ENCODE measurements around the gene ATXN1.

The ATXN1 gene

DNA sequence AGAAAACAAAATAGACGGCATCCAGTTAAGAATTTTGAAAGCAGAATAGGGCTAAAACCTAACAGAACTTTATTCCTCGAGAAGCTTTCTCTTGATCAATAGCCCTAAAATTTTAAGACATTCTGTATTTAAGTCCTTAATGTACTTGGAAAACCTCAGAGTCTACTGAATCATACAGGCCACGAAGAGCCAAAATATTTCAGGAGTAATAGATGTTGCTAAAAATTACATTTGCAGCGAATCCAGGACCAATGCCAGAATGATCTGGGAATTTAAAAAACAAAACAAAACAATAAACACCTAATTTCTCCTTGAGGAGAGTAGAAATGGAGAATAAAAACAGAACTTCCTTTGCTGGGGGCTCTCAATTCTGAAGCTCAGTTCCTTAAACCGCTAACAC, 23.3 kb downstream of the ATXN1 start:
- TF ChIP-seq, protein P1, sequence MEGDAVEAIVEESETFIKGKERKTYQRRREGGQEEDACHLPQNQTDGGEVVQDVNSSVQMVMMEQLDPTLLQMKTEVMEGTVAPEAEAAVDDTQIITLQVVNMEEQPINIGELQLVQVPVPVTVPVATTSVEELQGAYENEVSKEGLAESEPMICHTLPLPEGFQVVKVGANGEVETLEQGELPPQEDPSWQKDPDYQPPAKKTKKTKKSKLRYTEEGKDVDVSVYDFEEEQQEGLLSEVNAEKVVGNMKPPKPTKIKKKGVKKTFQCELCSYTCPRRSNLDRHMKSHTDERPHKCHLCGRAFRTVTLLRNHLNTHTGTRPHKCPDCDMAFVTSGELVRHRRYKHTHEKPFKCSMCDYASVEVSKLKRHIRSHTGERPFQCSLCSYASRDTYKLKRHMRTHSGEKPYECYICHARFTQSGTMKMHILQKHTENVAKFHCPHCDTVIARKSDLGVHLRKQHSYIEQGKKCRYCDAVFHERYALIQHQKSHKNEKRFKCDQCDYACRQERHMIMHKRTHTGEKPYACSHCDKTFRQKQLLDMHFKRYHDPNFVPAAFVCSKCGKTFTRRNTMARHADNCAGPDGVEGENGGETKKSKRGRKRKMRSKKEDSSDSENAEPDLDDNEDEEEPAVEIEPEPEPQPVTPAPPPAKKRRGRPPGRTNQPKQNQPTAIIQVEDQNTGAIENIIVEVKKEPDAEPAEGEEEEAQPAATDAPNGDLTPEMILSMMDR (IDR thresholded peaks at IDR 0.05) = no peak
- Histone ChIP-seq H3K9ac (no peak overlapping the region), H3K9me3 (ENCODE audit: control insufficient read depth, low read length) (no peaks in the 10 kb centered on the region), H2AFZ (no peak overlapping the region), H3K4me2 (ENCODE audit: low read length) (peak overlapping the region; percentile 18), H3K36me3 (ENCODE audit: control insufficient read depth, insufficient read depth, low read length) (no peaks in the 10 kb centered on the region), H3K79me2 (peaks cover 8% of the 10 kb centered on the region), H3K4me1 (peaks cover 6% of the 10 kb centered on the region), H3K4me3 (ENCODE audit: low read depth, low read length) (no peak overlapping the region), H3K27ac (no peak overlapping the region), H3K27me3 (ENCODE audit: control insufficient read depth, insufficient read depth, low read length) (no peaks in the 10 kb centered on the region)

DNA sequence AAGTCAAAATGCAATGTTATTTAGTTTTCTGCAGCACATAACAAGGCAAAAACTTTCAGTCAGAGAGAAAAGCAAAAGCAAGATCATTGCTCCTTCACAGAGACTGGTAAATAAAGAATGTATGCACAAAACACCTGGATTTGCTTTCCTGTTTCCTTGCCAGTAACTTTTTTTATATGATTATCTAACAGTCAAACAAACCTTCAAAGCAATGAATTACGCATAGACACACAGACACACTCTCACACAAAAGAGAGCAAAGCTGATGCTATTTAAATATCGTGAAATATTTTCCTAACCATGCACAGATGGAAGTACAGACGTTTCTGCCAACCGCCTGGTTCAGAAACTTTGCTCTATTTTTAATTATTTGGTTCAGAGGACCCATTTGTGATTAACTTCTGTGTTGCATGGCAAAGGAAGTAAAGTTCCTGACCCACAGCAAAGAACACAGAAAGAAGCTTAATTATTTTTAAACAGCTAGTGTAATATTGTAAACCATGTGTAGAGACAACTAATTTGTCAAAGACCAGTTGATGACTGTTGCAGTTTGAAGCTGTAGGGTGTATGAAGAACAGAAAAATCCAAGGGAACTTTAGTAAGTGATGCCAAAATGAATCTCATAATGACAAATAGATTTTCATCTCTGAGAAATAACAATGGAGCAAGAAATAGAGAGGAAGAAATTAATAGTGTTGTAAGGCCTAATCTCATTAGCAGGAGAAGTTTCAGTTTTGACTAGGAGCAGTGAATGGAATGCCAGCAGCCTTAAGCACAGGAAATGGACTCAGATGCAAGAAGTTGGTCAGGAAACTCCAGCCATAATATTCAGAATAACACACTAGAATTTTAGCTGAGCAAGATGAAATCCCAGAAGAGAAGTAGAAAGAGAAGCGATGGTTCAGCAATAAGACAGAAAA, 24.1 kb downstream of the ATXN1 start:
- peak overlapping the region; percentile 18 for H3K4me2 ChIP-seq (ENCODE audit: low read length)
- TF ChIP-seq, protein P1 (IDR thresholded peaks at IDR 0.05) = no peak
- no peak overlapping the region for H3K27ac ChIP-seq
- H3K79me2 ChIP-seq = peaks cover 13% of the 10 kb centered on the region
- no peaks in the 10 kb centered on the region for H3K36me3 ChIP-seq (ENCODE audit: control insufficient read depth, insufficient read depth, low read length)
- H3K4me1 ChIP-seq = peaks cover 10% of the 10 kb centered on the region
- no peak overlapping the region for H3K4me3 ChIP-seq (ENCODE audit: low read depth, low read length)
- H3K9me3 ChIP-seq (ENCODE audit: control insufficient read depth, low read length) = no peaks in the 10 kb centered on the region
- no peaks in the 10 kb centered on the region for H3K27me3 ChIP-seq (ENCODE audit: control insufficient read depth, insufficient read depth, low read length)
- H2AFZ ChIP-seq = no peak overlapping the region
- no peak overlapping the region for H3K9ac ChIP-seq

DNA sequence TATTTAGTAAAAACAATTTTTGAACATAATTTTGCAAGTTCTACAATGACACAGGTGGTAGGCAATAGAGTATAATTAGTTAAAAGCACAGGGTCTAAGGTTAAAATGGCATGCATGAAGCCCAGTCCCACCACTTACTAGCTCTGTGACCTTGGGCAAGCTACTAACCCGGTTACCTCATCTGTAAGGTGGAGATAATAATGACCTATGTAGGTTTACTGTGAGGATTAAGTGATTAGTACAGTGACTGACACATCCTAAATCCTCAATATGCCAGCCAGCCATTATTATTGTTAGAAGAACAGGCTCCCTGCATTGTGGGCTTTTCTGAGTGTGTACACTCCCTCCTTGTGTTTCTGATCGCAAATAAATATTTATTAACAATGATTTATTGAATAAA, 26.2 kb downstream of the ATXN1 start:
- H3K36me3 ChIP-seq (ENCODE audit: control insufficient read depth, insufficient read depth, low read length) = no peaks in the 10 kb centered on the region
- H3K27me3 ChIP-seq (ENCODE audit: control insufficient read depth, insufficient read depth, low read length) = no peaks in the 10 kb centered on the region
- no peak overlapping the region for H3K9ac ChIP-seq
- H2AFZ ChIP-seq = no peak overlapping the region
- peaks cover 19% of the 10 kb centered on the region for H3K4me1 ChIP-seq
- peaks cover 13% of the 10 kb centered on the region for H3K79me2 ChIP-seq
- no peaks in the 10 kb centered on the region for H3K9me3 ChIP-seq (ENCODE audit: control insufficient read depth, low read length)
- no peak overlapping the region for H3K4me2 ChIP-seq (ENCODE audit: low read length)
- no peak overlapping the region for H3K4me3 ChIP-seq (ENCODE audit: low read depth, low read length)
- TF ChIP-seq, protein P1 (IDR thresholded peaks at IDR 0.05) = no peak
- no peak overlapping the region for H3K27ac ChIP-seq

DNA sequence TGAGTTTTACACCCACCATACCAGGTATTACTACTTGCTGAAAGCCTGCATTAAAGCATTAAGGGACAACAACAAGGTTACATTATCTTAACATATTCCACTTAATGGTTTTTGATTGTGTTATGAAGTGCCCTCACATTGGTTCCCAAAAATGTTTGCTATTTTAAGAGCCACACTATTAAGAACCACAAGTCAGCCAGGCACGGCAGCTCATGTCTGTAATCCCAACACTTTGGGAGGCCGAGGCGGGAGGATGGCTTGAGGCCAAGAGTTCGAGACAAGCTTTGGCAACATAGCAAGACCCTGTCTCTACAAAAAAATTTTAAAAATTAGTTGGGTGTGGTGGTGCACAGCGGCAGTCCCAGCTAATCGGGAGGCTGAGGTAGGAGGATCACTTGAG, 28.2 kb downstream of the ATXN1 start:
- Histone ChIP-seq H3K4me1 (peaks cover 19% of the 10 kb centered on the region), H3K9ac (no peak overlapping the region), H3K4me3 (ENCODE audit: low read depth, low read length) (no peak overlapping the region), H3K4me2 (ENCODE audit: low read length) (no peak overlapping the region), H3K27me3 (ENCODE audit: control insufficient read depth, insufficient read depth, low read length) (no peaks in the 10 kb centered on the region), H3K36me3 (ENCODE audit: control insufficient read depth, insufficient read depth, low read length) (no peaks in the 10 kb centered on the region), H3K79me2 (peaks cover 27% of the 10 kb centered on the region), H3K9me3 (ENCODE audit: control insufficient read depth, low read length) (no peaks in the 10 kb centered on the region), H2AFZ (no peak overlapping the region), H3K27ac (no peak overlapping the region)
- TF ChIP-seq, protein P1 (IDR thresholded peaks at IDR 0.05) = no peak
